CMK (cell line): ENCODE results near the gene SNUPN.
A peak's percentile ranks its signal among the peaks of the same experiment; 100 is the strongest.
"Not testable (repeated sequence)": the region's sequence is repeated elsewhere in the genome, so short reads cannot be mapped to it uniquely, and the experiment has no call there.

Experiments used
- DNase-seq: peaks from one replicate; pipeline ENCODE4 v3.0.0-alpha.2; 2010; ENCODE audit warnings: low read depth

The SNUPN gene

GRCh38 chr15:75582943-75583342 is 42.6 kb downstream of the SNUPN start:
- DNase-seq: not testable (repeated sequence)

DNA sequence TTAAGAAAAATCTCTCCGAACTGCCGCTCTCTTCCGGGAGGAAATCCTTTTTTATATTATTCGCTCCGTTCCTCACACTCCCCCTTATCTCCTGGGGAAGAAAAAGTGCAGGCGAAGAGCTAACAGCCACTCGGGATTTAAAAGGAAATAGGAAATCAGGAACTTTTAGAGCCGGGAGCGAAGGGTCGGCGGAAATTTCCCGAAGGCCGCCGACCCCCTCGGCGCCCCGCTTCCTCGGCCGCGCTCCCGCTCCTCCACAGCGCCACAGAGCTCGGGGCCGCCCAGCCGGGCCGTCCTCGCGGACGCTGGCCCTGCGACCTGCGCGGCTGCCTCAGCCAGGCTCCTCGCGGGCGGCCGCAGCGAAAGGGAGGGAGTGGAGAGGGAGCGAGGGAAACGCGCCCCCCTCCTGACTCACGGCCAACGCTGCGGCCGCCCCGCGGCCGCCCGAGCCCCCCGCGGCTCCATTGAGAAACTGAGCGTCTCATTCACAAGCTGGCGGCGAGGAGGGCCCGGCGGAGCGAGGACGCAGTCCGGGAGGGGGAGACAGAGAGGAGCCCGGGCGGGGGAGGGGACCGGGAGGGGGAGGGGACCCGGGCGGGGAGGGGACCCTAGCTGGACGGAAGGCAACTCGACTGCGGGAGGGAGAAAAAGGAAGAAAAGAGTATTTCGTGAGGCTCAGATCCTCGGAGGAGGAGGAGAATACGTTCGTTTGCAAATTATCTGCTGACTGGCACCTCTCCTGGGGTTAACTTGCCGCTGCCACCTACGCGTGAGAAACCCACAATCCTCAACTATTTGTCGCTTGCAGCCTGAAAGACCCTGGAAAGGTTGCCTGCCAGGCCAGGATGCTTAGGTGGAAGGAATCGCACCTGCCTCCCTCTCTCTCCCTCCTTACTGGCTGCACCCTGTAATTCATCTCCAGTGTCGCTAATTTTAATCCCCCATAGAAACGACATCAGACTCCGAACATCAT is 46.3 kb downstream of the SNUPN start, which contains the start of gene PTPN9:
TSS of gene PTPN9 (minus strand) at position 368 of the 973 bp plus-strand sequence. CDS start 539 bp downstream, outside the sequence.
- DNase-seq: peak; percentile 72

GRCh38 chr15:75578173-75578947 is 47.2 kb downstream of the SNUPN start:
- DNase-seq: peak; percentile 47

- no peak for DNase-seq
These were observed 47.9 kb downstream of the SNUPN start for GRCh38 chr15:75577401-75578172.

GRCh38 chr15:75573648-75574384 is 51.7 kb downstream of the SNUPN start:
- DNase-seq: no peak

DNA sequence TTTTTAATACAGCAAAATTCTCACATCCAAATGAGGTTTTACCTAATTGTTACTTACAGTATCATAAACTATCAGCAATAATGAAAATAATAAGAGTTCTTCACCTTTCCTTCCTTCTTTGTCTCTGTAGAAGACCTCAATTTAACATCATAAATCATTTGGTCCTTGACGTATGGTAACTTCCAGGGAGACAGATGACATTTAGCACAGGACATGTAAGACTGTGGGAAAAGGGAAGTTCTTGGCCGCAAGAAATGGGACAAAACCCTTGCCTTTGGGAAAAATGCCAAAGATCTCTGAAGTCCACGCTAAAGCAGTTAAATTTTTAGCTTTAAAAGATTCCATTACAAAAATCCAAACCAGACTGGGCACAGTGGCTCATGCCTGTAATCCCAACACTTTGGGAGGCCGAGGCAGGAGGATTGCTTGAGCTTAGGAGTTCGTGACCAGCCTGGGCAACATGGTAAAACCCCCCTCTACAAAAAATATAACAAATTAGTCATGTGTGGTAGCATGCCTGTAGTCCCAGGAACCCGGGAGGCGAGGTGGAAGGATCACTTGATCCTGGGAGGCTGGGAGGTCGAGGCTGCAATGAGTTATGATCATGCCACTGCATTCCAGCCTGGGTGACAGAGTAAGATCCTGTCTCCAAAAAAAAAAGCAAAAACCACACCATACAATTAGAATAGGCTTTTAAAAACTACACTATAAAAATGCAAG is 55.2 kb downstream of the SNUPN start:
- no peak for DNase-seq

DNA sequence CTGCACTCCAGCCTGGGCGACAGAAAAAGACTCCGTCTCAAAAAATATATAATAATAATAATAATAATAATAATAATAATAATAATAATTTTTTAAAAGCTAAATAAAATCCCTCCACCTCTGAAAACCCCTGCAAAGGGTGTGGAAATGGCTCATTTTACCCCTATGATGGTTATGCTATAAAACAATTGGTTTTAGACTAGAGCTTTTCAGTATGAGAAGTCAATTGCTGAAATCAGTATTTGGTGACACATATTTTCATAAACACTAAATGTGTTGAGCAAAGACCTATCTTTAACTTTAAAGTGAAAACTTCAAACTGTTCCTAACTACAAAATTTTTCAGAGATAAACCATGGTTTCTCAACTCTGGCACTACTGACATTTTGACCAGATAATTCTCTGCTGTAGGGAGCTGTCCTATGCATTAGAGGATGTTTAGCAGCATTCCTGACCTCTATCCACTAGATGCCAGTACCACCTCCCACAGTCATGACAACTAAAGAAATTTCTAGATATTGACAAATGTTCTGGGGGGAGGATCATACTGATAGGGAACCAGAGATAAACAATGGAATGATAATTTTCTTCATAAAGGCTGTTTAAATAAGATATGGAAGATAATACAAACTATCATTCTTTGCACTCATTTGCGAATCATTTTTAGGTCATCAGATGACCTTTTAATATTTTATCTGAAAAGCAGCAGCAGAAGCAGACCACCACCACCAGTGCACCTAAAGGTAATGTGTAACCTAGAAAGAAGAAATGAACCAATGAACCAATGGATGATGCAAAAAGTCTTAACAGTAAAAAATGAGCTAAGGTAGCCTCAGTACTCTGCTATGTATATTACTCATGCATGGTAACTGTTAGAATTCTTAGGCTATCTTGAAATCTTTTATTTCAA is 60.2 kb downstream of the SNUPN start:
- DNase-seq: no peak

GRCh38 chr15:75561888-75562287 is 63.6 kb downstream of the SNUPN start:
- no peak for DNase-seq

DNA sequence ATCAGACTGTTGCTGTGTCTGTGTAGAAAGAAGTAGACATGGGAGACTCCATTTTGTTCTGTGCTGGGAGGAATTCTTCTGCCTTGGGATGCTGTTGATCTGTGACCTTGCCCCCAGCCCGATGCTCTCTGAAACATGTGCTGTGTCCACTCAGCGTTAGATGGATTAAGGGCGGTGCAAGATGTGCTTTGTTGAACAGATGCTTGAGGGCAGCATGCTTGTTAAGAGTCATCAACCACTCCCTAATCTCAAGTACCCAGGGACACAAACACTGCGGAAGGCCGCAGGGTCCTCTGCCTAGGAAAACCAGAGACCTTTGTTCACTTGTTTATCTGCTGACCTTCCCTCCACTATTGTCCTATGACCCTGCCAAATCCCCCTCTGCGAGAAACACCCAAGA is 66.2 kb downstream of the SNUPN start:
- DNase-seq: not testable (repeated sequence)

GRCh38 chr15:75558955-75559354 is 66.6 kb downstream of the SNUPN start:
- not testable (repeated sequence) for DNase-seq

- no peak for DNase-seq
These were observed 70.8 kb downstream of the SNUPN start for GRCh38 chr15:75554717-75555116.

DNA sequence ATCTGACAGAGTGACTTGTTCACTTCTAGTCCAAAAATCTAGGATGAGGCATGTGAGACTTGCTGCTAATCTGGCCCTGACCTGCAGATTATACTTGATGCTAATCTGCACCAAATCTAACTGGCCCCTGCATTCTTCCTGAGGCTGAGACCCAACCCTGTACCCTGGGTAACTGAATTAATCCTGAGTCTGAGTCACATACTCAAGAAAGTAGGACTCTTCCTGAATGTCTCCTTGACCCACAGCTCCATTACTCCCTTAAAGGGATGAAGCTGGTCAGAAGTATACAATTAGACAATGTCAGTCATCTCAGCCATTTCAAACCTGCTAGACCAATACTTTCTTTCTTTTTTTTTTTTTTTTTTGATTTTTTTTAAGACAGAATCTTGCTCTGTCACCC is 71.9 kb downstream of the SNUPN start:
- no peak for DNase-seq

DNA sequence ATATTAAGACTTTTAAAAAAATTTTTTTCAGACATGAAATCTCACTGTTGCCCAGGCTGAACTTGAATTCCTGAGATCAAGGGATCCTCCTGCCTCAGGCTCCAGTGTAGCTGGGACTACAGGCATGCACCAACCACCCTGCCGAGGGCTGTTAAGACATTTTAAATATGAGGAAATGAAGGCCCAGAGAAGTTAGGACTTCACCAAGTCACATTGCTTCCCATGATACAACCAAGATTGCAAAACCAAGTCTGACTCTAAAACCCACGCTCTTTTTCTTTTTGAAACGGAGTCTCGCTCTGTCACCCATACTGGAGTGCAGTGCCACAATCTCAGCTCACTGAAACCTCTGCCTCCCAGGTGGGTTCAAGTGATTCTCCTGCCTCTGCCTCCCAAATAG is 74.4 kb downstream of the SNUPN start:
- no peak for DNase-seq
